GM19328 (cell line): ENCODE measurements around the gene USP27X.

Experiments used
- ATAC-seq: cut with Tn5 transposase; IDR thresholded peaks from one replicate; pipeline ENCODE4 v1.9.1; 2021; ENCODE audit warnings: mild to moderate bottlenecking, moderate library complexity; ENCODE audit not compliant: unreplicated experiment

Gene USP27X

DNA sequence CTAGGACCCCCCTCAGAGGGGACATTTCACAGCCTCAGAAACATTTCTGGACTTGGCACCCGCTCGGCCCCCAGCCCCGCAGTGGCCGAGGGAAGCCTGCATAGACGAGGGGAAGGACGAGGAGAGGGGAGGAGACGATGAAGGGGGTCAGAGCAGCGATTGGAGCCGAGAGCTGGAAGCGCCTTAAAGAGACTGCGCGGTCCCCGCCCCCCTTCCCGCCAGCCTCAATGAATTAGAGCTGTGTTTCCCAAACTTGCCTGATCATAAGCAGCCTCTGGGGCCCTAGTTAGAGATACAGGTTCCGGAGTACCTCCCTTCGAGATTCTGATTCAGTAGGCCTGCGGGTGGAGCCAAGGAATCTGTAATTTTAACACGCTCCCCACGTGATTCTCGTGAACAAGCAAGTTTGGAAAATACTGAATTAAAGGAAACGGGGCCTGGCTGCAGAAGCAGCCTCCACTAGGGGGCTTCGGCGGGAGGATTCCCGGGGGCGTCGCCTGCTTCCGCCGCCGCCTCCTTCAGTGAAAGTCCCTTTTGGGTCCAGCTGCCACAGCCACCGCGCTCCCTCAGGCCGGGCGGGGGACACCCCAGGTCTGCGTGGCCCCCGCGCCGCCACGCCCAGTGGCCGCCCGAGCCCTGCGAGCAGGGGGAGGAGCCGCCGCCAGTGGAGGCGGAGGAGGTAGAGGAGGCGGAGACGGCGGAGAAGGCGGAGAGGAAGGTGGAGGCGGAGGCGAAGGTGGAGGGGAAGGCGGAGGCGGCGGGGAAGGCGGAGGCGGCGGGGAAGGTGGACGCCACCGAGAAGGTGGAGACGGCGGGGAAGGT, at the start of gene USP27X:
Gene USP27X (plus strand): TSS at position 651 of the 822 bp plus-strand sequence. CDS start 824 bp downstream, outside the sequence.
- peak; percentile 82 for ATAC-seq

DNA sequence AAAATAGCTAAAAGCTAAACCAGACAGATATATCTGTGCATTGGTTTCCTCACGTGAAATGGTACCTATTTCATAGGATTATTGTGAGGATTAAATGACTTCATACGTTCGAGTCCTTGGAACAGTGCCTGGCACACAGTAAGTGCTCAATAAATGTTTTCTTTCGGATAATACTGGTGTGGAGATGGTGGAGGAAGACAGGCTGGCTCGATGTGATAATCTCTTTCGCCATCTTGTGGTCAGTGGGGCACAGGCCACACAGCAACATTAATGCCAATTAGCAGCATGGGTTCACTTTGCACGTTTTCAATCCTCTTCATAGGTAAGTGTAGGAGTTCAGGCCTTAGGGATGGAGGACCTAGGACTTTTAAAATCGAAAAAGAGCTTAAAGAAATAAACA, 40.9 kb upstream of the USP27X start:
- no peak for ATAC-seq

DNA sequence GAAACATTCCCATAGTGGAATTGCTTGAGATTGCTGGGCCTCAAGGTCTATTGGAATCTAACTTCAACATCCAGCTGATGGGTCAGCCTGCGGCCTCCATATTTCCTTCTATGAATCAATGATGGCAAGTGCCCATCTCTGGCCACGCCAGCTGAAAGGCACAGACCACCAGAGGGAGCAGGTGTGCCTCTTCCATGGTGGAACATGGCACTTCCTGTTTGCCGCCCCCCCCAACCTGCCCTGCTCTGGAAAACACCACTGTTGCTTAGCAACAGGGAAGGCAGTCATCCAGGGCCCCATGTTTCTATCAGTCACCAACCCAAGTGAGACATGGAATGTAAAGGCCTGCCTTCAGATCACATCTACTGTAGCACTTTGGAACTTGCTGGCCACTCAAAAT, 38.6 kb upstream of the USP27X start:
- ATAC-seq = peak; percentile 54

DNA sequence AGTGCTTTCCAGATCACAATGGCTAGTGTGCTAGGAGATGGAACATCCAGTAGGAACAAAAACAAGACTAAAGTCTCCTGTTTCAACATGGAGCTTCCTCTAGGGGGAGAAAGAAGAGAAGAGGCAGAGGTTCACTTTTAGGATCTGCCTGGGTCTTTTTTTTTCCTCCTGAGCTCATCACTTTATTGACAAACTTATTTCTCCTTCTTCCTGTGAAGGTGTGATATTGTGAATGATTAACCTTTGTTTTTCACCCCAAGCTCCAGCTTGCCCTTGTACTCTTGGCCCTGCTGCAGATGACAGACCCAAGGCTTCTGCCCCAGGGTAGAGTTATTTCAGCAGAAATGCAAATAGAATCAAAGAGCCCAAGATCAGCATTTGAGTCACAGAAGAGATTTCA, 36.7 kb upstream of the USP27X start:
- ATAC-seq = no peak

DNA sequence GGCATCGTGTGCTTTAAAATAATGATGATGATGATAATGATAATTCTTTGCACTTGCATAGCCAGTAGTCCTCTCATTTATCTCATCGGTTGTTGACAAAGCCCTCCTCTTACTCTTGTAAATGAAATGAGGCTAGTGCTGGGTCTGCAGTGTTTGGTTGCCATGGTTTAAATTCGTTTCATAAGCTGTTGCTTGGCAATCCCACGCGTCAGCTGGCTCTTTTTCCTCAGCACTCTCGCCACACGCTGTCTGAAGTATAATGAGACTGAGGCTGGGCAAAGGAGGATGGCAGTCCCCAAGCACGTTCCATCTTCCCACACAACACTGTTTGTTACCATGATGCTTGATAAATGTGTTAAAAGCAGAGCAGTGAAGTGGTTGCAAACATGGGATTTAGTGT, 34.7 kb upstream of the USP27X start:
- no peak for ATAC-seq

DNA sequence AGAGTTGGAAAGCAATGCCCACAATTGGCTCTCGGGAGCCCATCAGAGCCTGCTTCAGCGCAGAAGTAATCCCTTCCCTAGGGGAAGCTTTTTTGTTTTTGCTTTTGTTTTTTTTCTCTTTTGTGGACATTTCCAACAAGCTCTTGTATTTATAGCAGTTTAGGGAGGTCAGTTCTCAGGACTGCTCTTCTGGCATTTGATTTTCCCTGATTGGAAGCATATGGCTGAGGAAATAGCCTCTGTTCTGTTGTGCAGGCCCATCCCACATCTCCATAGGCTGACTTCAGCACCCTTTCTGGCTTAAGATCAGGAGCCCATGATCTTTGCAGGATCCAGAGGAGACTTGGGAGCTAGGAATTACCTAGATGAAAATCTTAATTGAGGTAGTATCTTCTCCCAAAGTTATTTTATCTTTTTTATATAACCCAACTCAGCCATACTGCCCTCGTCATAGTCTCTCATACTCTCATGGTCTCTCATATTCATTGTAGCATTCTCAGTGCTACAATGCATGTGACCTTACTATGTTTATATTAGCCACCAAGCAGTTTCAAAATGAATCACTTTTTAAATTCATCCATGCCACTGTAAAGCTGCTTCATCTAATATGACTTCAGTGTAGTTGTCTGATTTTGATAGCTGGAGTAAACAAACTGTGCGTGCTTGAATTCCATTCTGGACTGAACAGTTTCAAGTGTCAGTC, 33.4 kb upstream of the USP27X start:
- ATAC-seq = no peak

DNA sequence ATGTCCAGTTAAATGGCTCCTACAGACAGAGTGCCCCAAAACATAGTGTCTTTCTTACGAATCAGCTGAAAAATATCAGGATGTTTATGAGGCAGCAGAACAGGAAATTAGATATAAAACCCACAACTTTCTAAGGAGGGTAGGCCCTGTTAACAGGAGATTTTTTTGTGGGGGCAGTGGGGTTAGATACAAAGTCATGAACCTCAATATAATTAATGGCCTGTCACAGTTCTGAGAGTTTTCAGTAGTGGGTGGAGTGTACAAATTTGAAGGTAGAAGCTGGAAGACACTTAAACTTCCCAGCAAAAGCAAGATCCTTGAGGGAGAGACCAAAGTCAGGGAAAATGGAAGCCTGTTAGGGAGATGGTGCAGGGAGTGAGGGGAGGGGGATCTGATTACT, 32.8 kb upstream of the USP27X start:
- ATAC-seq = no peak

DNA sequence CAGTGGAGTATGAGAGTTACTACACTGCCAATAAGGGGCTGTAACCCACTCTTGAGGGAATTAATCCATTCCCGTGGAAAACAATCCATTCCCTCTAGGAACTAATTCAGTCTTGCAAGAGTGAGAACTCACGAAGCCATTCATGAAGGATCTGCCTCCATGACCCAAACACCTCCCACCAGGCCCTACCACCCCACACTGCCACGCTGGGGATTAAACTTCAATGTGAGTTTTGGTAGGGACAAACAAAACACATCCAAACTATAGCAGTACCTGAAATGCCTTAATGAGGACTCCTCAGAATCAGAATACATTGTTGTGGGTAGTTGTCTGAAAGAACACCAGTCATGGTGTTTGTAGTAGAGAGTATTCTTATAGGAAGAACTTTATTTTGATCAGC, 31.0 kb upstream of the USP27X start:
- ATAC-seq = no peak

DNA sequence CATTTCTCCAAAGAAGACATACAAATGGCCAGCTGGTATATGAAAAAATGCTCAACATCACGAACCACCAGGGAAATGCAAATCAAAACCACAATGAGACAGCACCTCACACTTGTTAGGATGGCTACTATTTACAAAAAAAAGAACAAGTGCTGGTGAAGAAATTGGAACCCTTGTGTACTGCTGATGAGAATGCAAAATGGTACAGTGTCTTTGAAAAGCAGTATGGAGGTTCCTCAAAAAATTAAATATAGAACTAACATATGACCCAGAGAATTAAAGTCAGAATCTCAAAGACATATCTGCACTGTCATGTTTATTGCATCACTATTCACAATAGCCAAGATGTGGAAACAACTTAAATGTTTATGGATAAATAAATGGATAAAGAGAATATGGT, 29.3 kb upstream of the USP27X start:
- ATAC-seq = no peak

DNA sequence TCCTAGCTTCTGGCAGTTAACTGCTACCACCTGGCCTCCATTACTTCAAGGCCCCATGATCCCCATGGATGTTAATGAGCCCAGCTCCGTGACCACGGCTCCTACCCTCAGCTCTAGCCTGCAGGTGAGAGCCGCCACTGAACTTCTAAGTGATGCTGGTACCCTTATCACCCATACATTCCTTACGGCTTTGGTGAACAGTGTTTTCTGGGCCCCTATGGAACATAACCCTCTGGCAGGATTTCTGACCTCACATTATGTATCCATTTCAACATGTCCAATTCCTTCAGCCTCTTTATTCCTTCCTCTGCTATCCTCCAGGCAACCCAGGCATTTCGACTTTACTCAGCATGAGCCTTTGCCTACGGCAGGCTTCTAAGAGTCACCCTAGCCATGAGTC, 25.6 kb upstream of the USP27X start:
- no peak for ATAC-seq

DNA sequence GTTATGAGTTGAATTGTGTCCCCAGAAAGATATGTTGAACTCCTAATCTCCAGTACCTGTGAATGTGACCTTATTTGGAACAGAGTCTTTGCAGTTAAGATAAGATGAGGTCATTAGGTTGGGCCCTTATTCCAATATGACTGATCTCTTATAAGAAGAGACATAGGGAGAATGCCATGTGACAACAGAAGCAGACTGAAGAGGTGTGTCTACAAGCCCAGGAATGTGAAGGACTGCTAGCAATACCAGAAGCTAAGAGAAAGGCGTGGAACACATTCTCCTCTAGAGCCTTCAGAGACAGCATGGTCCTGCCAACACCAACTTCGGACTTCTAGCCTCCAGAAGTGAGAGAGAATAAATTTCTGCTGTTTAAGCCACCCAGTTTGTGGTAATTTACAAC, 22.5 kb upstream of the USP27X start:
- ATAC-seq = no peak

DNA sequence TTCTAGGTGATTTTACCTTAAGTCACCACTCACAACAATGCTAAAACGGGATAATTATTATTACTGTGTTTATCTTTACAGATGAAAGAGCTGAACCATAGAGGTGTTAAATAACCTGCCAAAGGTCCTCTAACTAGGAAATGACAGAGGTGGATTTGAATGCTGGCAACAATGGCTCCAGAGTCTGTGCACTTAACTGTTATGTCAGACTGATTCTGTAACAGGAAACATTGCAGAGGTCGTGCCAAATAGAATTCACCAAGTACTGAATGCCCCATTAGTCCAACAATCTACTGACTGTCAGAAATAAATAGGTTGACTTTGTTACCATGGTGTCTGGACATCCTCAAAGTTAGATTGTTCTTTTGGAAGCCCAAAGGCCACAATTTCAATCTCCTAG, 20.9 kb upstream of the USP27X start:
- no peak for ATAC-seq

DNA sequence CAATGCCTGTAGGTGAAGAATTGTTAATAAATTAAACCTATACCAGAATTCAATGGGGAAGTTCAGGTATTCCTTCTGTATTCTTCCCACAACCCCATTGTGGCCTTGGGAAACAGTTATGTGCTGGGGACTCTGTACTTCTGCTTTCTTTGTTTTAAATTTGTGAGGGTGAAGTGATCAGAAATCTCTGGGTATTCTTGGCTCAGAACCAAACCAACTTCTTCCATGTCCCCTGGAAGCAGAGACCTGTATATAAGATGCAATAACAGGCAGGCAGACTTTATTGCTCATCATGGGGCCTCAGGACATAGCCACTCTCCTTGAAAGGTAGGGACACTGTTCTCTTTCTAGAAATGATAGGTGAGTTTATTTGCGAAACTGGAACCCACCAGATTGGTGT, 19.8 kb upstream of the USP27X start:
- ATAC-seq = no peak

DNA sequence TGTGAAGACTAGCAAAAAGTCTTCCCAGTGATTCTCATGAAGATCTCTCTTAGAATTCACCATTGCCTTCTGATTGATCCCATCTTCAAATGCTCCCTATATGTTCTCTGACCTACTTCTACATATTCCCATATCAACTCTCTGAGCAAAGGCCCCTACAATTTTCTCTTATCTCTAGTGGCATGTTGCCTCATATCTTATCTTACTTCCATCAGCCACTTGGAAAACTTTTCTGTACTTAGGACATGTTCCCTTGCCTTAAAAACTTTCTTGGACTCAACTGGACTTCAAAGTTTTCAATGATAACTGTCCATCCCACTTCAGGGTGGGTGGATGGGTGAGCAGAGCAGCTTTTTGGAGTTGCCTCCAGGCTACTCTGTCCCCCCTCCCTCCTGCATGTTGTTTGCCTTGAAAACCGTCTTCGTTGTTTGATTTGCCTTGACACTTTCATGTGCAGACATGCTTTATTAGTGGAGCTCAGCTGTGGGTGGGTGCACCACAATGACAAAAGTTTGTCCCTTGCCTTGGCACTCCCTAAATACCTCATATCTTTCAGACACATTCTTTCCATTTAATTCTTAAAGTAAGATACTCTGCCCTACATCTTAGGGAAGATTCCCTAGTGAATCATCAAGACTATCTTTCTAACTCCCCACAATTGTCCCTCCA, 18.3 kb upstream of the USP27X start:
- ATAC-seq = no peak

DNA sequence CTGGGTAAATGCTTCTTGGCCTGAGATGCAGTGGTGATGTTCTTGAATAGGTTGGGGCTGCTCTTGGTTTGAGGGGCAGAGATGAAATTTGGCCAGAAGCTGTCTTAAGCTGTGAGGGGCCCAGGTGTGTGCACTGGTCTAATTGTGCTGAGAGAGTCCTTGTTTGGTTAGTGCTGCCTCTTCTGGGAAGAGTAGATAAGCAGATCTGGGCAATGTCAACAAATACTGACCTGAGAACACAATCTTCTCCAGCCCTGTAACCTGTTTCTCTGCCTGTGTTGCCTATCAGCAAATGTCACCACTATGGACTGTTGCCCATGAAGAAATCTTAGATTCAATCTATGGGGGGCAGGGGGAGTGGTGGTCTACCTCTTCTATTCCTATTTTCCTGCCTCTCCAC, 17.2 kb upstream of the USP27X start:
- no peak for ATAC-seq

DNA sequence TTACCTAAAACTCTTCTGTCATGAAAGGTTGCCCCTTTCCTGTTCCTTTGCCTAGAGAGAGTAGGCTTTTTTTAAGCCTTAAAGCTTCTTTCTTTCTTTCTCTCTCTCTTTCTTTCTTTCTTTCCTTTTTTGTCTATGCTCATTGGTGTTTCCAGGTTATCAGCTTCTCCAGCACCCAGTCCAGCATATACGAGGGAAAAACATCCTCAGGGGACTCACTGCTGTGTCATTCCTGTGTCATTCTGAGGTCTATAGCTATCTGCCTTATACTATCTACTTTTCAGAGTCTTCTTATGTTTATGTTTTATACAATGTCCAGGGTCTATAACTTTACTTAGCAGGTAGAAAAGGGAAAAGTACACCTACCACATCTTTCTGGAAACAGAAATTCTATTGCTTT, 10.5 kb upstream of the USP27X start:
- no peak for ATAC-seq

DNA sequence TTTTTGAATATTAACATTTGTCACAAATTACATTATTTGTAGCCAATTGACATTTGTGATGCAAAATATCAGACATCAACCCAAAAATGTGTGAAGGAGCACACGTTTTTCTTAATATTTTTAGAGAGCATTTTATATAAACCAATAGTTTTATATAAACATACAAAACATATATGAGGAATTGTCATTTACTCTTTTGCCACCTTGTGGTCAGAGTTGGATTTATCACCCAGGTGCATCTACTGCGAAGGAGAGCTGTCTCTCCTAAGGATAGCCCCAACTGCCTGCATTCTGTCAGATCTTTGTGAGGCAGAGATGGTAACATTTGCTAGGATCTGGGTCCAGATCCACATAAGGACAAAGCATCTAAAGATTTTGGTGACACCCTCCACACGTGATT, 2.5 kb upstream of the USP27X start:
- no peak for ATAC-seq

DNA sequence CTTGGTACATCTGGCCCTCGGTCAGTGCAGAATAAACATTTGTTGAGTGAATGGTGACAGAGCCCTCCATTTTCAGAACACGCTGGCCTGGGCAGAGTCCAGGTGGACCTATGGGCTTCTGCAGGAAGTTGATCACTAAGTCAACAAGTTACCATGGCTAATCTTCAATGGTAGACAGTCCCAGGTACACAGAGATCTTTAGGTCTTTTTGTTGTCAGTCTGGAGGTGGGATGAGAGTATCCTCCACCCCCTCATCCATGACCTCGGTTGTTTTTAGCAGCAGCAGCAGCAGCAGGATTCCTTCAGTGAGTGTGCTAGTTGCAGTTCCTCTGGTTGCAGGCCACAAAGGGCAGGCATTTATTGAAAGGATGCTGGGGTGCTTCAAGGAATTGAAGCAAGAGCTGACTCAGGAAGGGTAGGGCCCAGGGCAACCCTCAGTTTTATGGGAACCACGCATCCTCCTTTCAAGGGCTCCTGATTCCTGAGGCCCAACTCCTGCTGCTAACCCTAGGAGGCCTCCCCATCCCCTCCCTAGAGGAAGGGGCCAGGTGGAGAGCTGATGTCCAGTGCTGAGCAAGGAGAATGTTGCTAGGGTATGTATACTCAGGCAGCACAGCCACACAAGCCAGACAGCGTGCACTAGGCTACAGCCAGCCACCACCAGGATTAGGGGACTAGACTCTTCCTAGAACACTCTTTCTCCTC, 1.7 kb upstream of the USP27X start:
- ATAC-seq = no peak

DNA sequence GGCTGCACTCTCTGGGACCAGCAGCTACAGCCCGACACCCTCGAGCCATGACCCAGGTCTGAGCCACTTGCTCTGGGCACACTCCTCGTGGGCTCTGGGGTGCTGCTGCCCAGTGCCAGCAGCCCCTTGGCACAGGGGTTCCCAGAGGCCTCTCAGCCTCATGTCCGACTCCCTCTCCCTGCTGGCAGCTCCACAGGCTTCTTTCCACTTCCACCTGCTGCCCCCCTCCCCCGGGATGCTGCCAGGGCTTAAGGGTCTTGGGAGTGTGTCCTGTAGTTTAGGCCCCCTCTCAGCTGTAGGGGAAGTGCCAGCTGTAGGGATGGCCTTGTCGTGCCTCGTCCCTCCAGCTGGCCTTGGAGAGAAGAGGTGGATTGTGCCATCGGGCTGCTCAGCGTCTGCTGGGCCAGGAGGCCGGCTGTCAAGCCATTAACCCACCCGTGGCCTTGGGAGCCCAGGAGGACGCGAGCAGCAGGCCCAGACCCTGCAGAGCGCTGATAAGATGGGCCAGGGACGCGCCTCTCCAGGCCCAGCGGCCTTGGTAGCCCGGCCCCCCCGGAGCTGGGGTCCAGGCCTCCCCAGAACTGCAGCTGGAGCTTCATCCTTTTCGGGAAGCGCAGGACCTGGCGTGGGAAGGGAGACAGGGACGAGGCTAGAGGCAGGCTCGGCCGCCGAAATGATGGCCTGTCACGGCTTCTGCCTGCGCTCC, 1.0 kb upstream of the USP27X start:
- ATAC-seq = no peak

DNA sequence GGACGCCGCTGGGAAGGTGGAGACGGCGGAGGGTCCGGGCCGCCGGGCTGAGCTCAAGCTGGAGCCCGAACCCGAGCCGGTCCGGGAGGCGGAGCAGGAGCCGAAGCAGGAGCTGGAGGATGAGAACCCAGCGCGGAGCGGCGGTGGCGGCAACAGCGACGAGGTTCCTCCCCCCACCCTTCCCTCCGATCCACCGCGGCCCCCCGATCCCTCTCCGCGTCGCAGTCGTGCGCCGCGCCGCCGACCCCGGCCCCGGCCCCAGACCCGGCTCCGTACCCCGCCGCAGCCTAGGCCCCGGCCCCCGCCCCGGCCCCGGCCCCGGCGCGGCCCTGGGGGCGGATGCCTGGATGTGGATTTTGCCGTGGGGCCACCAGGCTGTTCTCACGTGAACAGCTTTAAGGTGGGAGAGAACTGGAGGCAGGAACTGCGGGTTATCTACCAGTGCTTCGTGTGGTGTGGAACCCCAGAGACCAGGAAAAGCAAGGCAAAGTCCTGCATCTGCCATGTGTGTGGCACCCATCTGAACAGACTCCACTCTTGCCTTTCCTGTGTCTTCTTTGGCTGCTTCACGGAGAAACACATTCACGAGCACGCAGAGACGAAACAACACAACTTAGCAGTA, 483 bp downstream of the USP27X start:
- no peak for ATAC-seq
